Cardiac muscle cell (in vitro differentiated cells and primary cell): ENCODE measurements around the gene SLC31A2. TPM values are rescaled to one million over a fixed set of nuclear protein-coding genes. Genes with fewer than 3 reads are reported as not detected.

Experiments
- DNase-seq, 2 donors: peaks; one replicate each; pipeline versions ENCODE4 v3.0.0 to v3.0.0-alpha.2; 2010 to 2017; ENCODE audit warnings: low read depth in 1 of 2, low spot score in 1 of 2
- H3K27ac ChIP-seq: fragments of 200-600 bp; sonication (generic); 2 replicates; pipeline ENCODE4 v1.5.1; 2016
- H3K27me3 ChIP-seq: fragments of 200-600 bp; sonication (generic); 2 replicates; pipeline ENCODE4 v1.6.0; 2016; ENCODE audit warnings: control low read depth
- H3K36me3 ChIP-seq: fragments of 200-600 bp; sonication (generic); 2 replicates; pipeline ENCODE4 v1.5.1; 2016; ENCODE audit warnings: control low read depth
- H3K4me1 ChIP-seq: fragments of 200-600 bp; sonication (generic); 2 replicates; pipeline ENCODE4 v1.8.1; 2017; ENCODE audit warnings: low read depth, mild to moderate bottlenecking, mixed run types
- H3K4me3 ChIP-seq: fragments of 200-600 bp; sonication (generic); 2 replicates; pipeline ENCODE4 v1.5.1; 2016; ENCODE audit warnings: mild to moderate bottlenecking
- H3K9me3 ChIP-seq: fragments of 200-600 bp; sonication (generic); 2 replicates; pipeline ENCODE4 v1.5.1; 2017; ENCODE audit warnings: low read depth, mild to moderate bottlenecking, control low read depth
- CTCF ChIP-seq: IDR thresholded peaks from 2 replicates; pipeline ENCODE4 v1.5.1; 2012; ENCODE audit warnings: low read depth, mild to moderate bottlenecking, low read length
- polyA plus RNA-seq: library from polyadenylated mRNA; unstranded; fragments of >200 nt; fragmentation: Nextera tagmentation; extraction: Ambion mirVana; gene quantifications from 2 replicates; pipeline ENCODE4 v1.2.1, GENCODE V29; 2016
- total RNA-seq: library from RNA; depleted of rRNA; stranded (reverse); fragments of >200 nt; gene quantifications from 2 replicates; pipeline ENCODE4 v1.2.3, GENCODE V29; 2016

The SLC31A2 gene
- total and polyA plus RNA-seq, 2 experiments from 2014 or later, result 2.7 to 4.1 TPM

DNA sequence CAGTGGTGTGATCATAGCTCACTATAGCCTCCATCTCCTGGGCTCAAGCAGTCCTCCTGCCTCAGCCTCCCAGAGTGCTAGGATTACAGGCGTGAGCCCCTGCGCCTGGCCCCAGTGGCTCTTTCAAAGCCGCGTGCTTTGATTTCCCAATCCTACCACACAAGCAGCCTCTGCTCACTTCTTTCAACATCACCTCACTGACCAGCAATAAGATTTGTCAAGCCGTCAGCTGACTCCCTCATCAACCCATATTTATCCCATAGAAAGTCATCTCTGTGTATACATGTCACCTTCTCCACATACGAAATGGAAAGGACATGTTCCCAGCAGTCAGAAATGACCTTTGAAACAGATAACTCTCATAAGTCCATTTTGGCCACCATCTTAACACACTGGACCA lies 26.0 kb downstream of the SLC31A2 start:
- Histone ChIP-seq H3K27ac (no peak overlapping the region), H3K4me3 (no peak overlapping the region), H3K4me1 (no peaks in the 10 kb centered on the region), H3K27me3 (no peaks in the 10 kb centered on the region), H3K9me3 (no peaks in the 10 kb centered on the region), H3K36me3 (peaks cover 58% of the 10 kb centered on the region)
- DNase-seq, result no peak
- TF ChIP-seq CTCF, result no peak

- H3K36me3 ChIP-seq, result peaks cover 62% of the 10 kb centered on the region
- no peak for DNase-seq
These were observed 26.4 kb downstream of the SLC31A2 start for GRCh38 chr9:113177251-113177650.

GRCh38 chr9:113178087-113178486 lies 27.3 kb downstream of the SLC31A2 start:
- no peak overlapping the region for H3K27ac ChIP-seq
- peaks cover 61% of the 10 kb centered on the region for H3K36me3 ChIP-seq
- DNase-seq, result peak in 1 of 2 donors; percentile 17
- TF ChIP-seq CTCF, result no peak
- H3K4me1 ChIP-seq, result no peaks in the 10 kb centered on the region
- no peaks in the 10 kb centered on the region for H3K27me3 ChIP-seq
- H3K4me3 ChIP-seq, result no peak overlapping the region
- H3K9me3 ChIP-seq, result no peaks in the 10 kb centered on the region

More at GRCh38 chr9:113177251-113177650, 26.4 kb downstream of the SLC31A2 start:
- TF ChIP-seq CTCF, result no peak
- no peak overlapping the region for H3K4me3 ChIP-seq
- no peaks in the 10 kb centered on the region for H3K27me3 ChIP-seq
- H3K4me1 ChIP-seq, result no peaks in the 10 kb centered on the region
- H3K27ac ChIP-seq, result no peak overlapping the region
- H3K9me3 ChIP-seq, result no peaks in the 10 kb centered on the region

- Histone ChIP-seq H3K36me3 (peaks cover 63% of the 10 kb centered on the region), H3K27me3 (no peaks in the 10 kb centered on the region), H3K4me1 (no peaks in the 10 kb centered on the region), H3K9me3 (no peaks in the 10 kb centered on the region), H3K4me3 (no peak overlapping the region), H3K27ac (peak overlapping the region; percentile 11)
- no peak for DNase-seq
- no peak for TF ChIP-seq CTCF
These were observed 29.0 kb downstream of the SLC31A2 start for GRCh38 chr9:113179839-113180238.

DNA sequence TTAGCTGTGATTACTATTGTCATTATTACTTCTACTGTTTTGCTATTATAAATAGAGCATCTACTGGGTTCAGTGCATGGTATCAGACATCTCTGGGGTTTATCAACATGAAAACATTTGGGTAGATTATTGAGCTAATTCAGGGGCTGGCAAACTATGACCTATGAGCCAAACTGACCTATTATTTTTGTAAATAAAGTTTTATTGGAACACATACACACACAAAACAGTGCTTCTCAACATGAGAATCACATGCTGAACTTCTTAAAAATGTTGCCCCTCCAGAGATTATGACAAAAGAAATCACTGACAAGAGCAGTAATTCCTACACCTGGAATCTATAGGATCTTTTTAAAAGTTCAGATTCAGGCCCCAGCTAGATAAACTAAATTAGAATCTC lies 30.4 kb downstream of the SLC31A2 start:
- Histone ChIP-seq H3K27ac (no peak overlapping the region), H3K36me3 (peaks cover 64% of the 10 kb centered on the region), H3K9me3 (no peaks in the 10 kb centered on the region), H3K27me3 (no peaks in the 10 kb centered on the region), H3K4me1 (no peaks in the 10 kb centered on the region), H3K4me3 (no peak overlapping the region)
- no peak for TF ChIP-seq CTCF
- no peak for DNase-seq
